ENCODE results near the gene SRPRB. TPM values are rescaled to one million over a fixed set of nuclear protein-coding genes. Genes with fewer than 3 reads are reported as not detected.

SRPRB gene
- total RNA-seq, 1 experiment from 2014 or later: 73.5 TPM

- ChIA-PET POLR2A (no interaction called here), CTCF (no interaction called here)
- intact Hi-C loops (cut with micrococcal nuclease; ENCODE audit: unreplicated experiment) (no loop called here), in situ Hi-C loops (cut with HindIII; ENCODE audit: low pct_unique_long_range_greater_than_20kb, low sequenced_read_pairs) (no loop called here)
- Histone ChIP-seq H3K4me3 (ENCODE audit: low read depth in 2 of 2, low read length in 2 of 2) (no peak overlapping the region), H3K36me3 (ENCODE audit: control insufficient read depth, insufficient read depth, low read length) (no peaks in the 10 kb centered on the region), H3K27ac (ENCODE audit: low read length) (no peak overlapping the region), H3K27me3 (ENCODE audit: control insufficient read depth, insufficient read depth, low read length) (no peaks in the 10 kb centered on the region), H3K9me3 (ENCODE audit: control insufficient read depth, insufficient read depth, low read depth, low read length) (no peaks in the 10 kb centered on the region), H3K4me1 (ENCODE audit: control insufficient read depth, insufficient read depth, low read length) (no peaks in the 10 kb centered on the region)
- no TSS peak for BruUV-seq (replicated peaks)
- ATAC-seq: no peak
- no peak for DNase-seq (ENCODE audit: low read depth, low spot score)
- TF ChIP-seq, protein P1, sequence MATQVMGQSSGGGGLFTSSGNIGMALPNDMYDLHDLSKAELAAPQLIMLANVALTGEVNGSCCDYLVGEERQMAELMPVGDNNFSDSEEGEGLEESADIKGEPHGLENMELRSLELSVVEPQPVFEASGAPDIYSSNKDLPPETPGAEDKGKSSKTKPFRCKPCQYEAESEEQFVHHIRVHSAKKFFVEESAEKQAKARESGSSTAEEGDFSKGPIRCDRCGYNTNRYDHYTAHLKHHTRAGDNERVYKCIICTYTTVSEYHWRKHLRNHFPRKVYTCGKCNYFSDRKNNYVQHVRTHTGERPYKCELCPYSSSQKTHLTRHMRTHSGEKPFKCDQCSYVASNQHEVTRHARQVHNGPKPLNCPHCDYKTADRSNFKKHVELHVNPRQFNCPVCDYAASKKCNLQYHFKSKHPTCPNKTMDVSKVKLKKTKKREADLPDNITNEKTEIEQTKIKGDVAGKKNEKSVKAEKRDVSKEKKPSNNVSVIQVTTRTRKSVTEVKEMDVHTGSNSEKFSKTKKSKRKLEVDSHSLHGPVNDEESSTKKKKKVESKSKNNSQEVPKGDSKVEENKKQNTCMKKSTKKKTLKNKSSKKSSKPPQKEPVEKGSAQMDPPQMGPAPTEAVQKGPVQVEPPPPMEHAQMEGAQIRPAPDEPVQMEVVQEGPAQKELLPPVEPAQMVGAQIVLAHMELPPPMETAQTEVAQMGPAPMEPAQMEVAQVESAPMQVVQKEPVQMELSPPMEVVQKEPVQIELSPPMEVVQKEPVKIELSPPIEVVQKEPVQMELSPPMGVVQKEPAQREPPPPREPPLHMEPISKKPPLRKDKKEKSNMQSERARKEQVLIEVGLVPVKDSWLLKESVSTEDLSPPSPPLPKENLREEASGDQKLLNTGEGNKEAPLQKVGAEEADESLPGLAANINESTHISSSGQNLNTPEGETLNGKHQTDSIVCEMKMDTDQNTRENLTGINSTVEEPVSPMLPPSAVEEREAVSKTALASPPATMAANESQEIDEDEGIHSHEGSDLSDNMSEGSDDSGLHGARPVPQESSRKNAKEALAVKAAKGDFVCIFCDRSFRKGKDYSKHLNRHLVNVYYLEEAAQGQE (IDR thresholded peaks at IDR 0.05; ENCODE audit: insufficient read depth in 1 of 2, low read depth in 2 of 2, low read length in 1 of 2): no peak
- TF ChIP-seq CTCF (IDR thresholded peaks at IDR 0.05): no peak
- no peak for TF ChIP-seq SIN3A (IDR thresholded peaks at IDR 0.05; ENCODE audit: borderline replicate concordance, insufficient read depth, low read depth, low read length)
- no peak for TF ChIP-seq TCF7L2 (IDR thresholded peaks at IDR 0.05; ENCODE audit: low read depth, low read length)
- TF ChIP-seq POLR2AphosphoS5 (IDR thresholded peaks at IDR 0.05; ENCODE audit: low read depth, low read length): no peak
These were observed 35.6 kb downstream of the SRPRB start for GRCh38 chr3:133841196-133841595.

- Histone ChIP-seq H3K4me3 (ENCODE audit: low read depth in 2 of 2, low read length in 2 of 2) (no peak overlapping the region), H3K27me3 (ENCODE audit: control insufficient read depth, insufficient read depth, low read length) (no peaks in the 10 kb centered on the region), H3K27ac (ENCODE audit: low read length) (no peak overlapping the region), H3K36me3 (ENCODE audit: control insufficient read depth, insufficient read depth, low read length) (no peaks in the 10 kb centered on the region), H3K9me3 (ENCODE audit: control insufficient read depth, insufficient read depth, low read depth, low read length) (no peaks in the 10 kb centered on the region), H3K4me1 (ENCODE audit: control insufficient read depth, insufficient read depth, low read length) (no peaks in the 10 kb centered on the region)
- no TSS peak for BruUV-seq (replicated peaks)
- intact Hi-C loops (cut with micrococcal nuclease; ENCODE audit: unreplicated experiment) (no loop called here), in situ Hi-C loops (cut with HindIII; ENCODE audit: low pct_unique_long_range_greater_than_20kb, low sequenced_read_pairs) (no loop called here)
- DNase-seq (ENCODE audit: low read depth, low spot score): no peak
- TF ChIP-seq POLR2AphosphoS5 (IDR thresholded peaks at IDR 0.05; ENCODE audit: low read depth, low read length) (no peak), TCF7L2 (IDR thresholded peaks at IDR 0.05; ENCODE audit: low read depth, low read length) (no peak), SIN3A (IDR thresholded peaks at IDR 0.05; ENCODE audit: borderline replicate concordance, insufficient read depth, low read depth, low read length) (no peak), CTCF (IDR thresholded peaks at IDR 0.05) (no peak)
- TF ChIP-seq, protein P1 (IDR thresholded peaks at IDR 0.05; ENCODE audit: insufficient read depth in 1 of 2, low read depth in 2 of 2, low read length in 1 of 2): no peak
- no peak for ATAC-seq
- ChIA-PET POLR2A (interaction anchor here (0.7 kb wide), 1 partner anchor 371 kb away, joined by 3 read pairs; no protein-coding TSS in a partner anchor), CTCF (no interaction called here)
These were observed 36.5 kb downstream of the SRPRB start for GRCh38 chr3:133842158-133842557.

All from Panc1 (cell line).